GM12874 (cell line): ENCODE results near the gene PEX19.

Experiments used
- CTCF ChIP-seq: IDR thresholded peaks from 2 replicates; pipeline ENCODE4 v1.5.1; 2011; ENCODE audit warnings: low read depth, mild to moderate bottlenecking, control low read depth, low read length, moderate library complexity; ENCODE audit not compliant: insufficient read depth

PEX19 gene

GRCh38 chr1:160293020-160293968 is 8.4 kb upstream of the PEX19 start:
- TF ChIP-seq CTCF: no peak

DNA sequence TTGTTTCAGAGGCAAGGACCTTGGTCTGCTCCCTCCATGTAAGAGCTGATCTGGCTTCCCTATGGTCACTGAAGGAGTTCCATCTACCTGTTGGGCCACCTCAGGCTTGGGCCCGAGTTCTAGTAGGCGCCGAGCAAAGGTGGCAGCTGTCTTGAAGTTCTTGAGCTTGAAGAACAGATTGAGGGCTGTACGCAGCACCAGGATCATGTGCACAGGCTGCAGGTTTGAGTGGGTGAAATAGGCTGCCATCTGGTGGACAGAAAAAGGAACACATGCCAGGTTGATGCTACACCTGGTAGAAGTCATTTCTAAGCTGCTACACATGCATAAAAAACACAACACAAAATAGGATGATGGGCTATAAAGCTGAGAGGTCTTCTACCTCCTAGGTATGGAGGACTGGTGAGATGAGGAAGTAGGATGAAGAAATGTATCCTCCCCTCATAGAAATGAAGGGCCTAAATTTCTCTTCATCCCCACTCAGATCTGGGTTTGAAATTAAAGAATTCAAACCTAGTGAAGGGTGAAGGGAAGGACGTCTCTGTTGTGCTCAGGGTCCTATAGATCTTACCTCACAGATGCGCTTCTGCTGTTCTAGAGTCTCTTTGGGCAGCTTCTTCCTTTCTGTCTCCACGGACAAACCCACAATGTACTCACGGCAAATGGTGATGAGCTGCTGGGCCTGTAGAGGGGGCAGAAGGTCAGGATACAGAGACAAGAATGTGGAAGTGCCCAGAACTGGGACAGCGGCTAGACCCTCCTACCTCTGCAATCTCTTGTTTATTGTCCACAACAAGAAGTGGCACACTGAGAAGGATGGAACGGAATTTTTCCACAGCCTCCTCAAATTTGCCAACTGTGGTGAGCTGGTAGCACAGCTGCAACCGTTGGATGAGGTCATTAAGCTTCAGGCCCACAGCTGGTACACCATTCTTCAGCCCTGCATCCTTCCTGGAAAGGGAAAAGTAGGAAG is 6.6 kb upstream of the PEX19 start:
- peak; percentile 79 for TF ChIP-seq CTCF

- no peak for TF ChIP-seq CTCF
Observed at GRCh38 chr1:160285506-160285905, 573 bp upstream of the PEX19 start.

GRCh38 chr1:160284220-160284781 is 632 bp downstream of the PEX19 start:
- no peak for TF ChIP-seq CTCF

DNA sequence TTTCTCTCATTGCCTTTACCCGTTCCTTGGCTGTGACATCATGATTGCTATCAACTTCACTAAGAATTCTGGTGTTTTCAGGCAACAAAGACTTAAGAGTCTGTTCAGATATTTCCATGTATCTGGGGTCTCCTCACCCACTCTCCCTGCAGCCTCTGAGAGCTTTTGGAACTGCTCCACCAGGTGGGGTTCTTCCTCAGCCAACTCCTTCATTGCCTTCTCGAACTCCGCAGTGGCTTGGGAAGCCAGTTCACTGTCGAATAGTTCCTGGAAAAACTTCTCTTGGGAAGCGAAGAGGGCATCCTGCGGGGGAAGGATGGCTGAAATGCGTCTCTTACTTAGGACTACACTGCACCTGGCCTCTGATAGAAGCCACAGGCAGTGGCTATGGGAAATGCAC is 2.1 kb downstream of the PEX19 start:
- no peak for TF ChIP-seq CTCF

- no peak for TF ChIP-seq CTCF
Observed at GRCh38 chr1:160277987-160278386, 6.9 kb downstream of the PEX19 start.

DNA sequence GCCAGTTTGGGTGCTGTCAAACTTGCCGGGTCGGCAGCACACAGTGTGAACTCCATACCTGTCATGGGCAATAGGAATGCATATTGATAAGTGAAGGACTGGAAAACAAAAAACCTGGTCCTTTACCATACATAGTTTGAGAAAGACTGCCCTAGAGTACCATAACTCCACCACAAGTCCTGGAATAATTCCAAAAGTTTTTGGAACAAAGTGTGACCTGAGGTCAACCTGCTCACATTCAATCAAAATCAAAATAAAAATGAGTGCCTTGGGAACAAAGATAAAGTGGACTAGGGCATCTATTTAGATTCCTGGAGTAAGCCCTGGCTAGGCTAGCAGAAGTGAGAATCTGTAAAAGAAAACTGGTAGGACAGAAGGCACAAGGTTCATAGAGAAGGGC is 7.6 kb downstream of the PEX19 start:
- TF ChIP-seq CTCF: no peak
